SH-SY5Y (cell line): ENCODE data around the gene KCNIP4.

ENCODE experiments used
- GATA2 ChIP-seq: IDR thresholded peaks from 2 replicates; pipeline ENCODE4 v1.6.1; 2011; ENCODE audit warnings: mild to moderate bottlenecking, low read depth, low read length
- GATA3 ChIP-seq: IDR thresholded peaks from 2 replicates; pipeline ENCODE4 v1.6.1; 2011; ENCODE audit warnings: low read depth, mild to moderate bottlenecking, low read length, moderate library complexity

DNA sequence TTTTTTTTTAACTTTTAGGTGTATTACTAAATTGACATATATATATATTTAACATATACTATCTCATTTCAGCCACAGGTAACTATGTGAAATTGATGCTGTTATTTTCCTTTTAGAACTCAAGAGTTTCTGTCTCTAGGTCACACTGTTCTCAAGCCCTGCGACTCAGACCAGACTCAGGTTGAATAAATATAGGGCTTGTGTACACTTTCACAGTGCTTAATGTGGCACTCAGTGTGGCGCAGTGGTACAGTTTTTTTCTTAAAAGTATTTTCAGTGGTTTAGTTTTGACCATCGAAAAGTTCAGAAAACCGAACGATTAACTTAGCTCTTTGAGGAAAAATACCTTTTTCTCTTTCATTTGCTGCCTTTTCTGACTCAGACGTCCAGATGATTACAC is 1223.7 kb downstream of the KCNIP4 start:
- TF ChIP-seq GATA2 (no peak), GATA3 (no peak)
